Measurements from ENCODE around the gene FOXR2.

Gene FOXR2, protein sequence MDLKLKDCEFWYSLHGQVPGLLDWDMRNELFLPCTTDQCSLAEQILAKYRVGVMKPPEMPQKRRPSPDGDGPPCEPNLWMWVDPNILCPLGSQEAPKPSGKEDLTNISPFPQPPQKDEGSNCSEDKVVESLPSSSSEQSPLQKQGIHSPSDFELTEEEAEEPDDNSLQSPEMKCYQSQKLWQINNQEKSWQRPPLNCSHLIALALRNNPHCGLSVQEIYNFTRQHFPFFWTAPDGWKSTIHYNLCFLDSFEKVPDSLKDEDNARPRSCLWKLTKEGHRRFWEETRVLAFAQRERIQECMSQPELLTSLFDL

DNA sequence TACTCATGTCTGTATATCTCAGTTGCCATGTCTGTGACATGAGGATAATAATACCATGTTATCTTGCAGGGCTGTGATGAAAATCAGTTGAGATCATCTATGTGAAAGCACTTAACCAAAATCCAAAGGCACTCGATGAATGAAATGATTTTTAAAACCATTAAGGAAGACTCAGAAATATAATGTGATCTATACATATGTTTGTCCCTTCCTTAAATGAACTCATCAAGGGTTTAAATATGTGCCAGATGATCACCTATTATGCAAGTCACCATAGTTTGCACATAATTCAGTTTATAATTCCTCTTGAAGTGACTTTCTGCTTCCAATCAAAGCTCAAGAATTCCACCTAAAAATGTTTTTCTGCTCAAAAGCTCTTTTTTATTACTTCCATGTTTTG lies at the start of gene FOXR2:
Gene FOXR2, plus strand, starts transcription at position 301 of the 400 bp plus-strand sequence. CDS start 312 bp downstream, outside the sequence.
- no peak for DNase-seq

DNA sequence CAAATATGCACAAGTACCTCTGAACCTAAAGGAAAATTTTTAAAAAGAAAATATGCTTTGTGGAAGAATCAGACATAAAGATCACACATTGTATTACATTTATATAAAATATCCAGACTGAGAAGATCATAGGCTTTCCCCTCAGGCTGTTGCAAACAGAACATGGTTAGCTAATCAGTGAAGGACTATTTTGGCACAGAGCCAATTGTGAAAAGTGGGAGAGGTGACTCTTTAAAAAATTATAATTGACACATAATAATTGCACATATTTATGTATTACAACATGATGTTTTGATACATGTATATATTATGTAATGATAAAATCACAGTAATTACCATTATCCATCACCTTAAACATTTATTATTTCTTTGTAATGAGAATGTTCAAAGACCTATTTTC lies 44.1 kb upstream of the FOXR2 start:
- no peak for DNase-seq

DNA sequence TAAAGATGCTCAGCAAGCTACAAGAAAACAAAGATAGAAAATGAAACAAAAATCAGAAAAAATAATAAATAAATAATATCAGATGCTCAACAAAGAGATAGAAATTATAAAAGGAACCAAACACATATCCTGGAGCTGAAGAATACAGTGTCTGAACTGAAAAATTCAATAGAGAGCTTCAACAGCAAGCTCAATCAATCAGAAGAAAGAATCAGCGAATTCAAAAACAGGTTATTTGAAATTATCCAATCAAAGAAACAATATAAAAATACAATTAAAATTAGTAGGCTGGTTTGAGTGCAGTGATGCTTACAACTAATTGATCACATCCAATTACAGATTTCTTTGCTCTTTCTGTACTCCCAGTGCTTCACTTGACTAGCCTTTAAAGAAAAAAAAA lies 40.8 kb upstream of the FOXR2 start:
- no peak for DNase-seq

DNA sequence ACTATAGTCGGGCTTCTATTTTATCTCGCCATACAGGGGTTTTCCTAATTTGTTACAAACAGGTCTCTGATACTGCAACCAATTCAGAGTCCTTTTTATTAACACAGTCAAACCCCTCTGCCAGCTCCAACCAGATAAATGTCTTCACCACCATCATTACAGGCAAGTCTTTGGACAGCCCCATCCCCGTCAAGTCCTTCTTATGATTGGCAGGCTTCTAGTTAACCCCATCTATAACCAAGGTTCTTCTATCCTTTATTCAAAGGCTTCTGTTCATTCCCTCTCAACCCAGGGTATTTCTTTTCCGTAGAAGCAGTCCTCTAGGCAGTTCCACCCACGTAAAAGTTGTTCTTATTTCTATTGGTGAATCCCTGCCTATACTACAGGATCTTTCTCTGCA lies 29.9 kb upstream of the FOXR2 start:
- DNase-seq, result no peak

DNA sequence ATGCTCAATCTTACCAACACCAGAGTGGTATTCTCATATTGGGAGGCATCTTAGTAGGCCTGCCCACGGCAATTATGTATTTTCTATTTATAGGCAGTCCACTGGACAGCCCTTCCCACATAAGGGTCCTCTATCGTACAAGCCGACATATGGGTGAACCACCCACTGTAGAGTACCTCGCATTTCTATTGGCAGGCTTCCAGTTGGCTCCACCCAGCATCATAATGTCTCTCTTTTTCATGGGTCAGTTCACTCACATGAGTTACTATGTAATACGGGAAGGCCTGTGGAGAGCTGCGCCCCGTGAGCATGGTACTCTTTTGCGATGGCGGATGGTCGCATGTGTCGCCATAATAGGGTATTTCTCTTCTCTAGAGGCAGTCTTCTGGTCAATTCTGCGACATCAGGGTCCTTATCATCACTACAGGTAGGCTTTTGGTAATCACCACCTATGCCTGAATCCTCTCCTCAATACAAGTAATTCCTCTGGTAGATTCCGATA lies 29.4 kb upstream of the FOXR2 start:
- no peak for DNase-seq

DNA sequence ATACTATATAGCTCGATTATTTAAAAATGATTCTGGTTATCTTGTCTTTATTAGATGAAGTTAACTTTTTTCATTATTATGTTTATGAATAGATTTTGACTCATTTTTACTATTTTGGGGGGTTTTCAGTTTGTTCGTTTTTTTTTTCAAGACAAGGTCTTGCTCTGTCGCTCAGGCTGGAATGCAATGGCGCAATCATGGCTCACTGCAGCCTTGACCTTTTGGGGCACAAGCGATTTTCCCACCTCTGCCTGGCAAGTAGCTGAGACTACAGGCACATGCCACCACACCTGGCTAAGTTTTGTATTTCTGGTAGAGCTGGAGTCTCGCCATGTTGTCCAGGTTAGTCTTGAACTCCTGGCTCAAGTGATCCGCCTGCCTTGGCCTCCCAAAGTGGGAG lies 24.9 kb upstream of the FOXR2 start:
- DNase-seq, result no peak

DNA sequence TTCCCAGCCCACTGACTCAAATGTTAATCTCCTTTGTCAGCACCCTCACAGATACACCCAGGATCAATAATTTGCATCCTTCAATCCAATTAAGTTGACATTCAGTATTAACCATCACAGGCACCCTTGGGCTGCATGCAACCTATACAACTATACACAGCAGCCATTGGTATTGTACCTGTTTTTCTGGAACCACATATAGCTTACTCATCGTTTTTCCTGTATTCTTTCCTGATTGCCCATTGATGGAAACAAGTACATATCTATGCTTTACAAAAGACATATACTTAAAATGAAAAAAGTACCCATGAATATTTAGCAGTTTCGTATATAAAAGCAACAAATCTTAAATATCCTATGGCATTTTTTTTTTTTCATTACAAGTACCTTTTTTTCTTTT lies 3.7 kb upstream of the FOXR2 start:
- no peak for DNase-seq

DNA sequence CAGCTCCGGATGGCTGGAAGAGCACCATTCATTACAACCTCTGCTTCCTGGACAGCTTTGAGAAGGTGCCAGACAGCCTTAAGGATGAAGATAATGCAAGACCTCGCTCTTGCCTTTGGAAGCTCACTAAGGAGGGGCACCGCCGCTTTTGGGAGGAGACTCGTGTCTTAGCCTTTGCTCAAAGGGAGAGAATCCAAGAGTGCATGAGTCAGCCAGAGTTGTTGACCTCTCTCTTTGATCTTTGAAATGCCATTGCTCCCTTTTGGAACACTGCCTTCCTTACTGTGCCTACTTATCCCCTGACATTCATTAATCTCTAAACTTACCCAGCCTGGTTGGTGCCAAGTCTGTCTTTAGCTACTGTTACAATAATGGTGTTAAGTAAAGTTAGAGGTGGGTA lies 1.2 kb downstream of the FOXR2 start:
- DNase-seq, result no peak

DNA sequence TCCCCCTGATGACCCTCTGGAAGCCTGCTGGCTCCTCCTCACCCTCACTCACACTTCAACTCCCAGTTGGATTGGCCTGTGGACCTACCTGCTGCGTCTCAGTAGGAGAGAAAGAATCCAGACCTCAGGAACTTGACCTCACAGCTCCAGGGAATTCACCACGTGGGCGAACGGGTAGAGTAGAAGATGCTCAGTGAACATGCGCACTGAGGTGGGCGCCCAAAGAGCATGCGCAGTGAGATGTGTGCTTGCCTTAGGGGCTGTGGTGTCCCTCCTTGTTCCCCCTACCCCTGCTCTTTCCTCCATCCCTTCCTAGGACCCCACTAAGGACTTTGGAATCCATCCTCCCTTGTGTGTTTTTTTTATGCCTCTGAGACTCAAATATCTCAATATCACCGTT lies 12.9 kb downstream of the FOXR2 start:
- no peak for DNase-seq

DNA sequence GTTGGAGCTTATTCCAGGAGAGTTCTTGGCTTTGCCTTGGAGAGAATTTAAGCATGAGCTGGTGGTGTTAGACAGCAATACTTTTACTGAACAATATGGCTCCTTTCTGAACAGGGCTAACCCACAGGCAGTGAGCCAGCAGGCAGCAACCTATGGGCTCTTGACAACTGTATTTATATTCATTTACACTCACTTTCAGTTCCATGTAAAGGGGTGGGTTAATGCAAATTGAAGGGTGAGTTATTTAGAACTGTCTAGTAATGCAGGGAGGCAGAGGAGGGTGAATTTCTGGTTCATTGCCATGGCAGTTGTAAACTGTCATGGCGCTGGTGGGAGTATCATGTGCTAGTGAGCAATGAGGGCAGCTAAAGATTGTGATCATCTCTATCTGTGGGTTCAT lies 15.7 kb downstream of the FOXR2 start:
- no peak for DNase-seq

DNA sequence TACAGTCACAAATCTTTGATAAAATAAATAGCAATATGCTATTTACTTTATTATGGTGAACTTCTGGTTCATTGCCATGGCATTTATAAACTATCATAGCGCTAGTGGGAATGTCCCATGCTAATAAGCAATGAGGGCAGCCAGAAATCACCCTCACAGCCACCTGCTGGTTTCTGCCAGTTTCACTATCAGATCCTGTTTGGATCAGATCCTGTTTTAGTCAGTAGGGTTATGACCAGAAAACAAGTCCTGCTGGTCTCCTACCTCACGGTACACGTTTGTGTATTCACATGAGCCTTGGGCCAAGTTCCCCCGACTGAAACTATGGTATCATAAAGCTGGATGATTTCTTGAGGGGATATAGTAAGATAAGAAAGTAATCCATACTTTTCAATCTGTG lies 17.7 kb downstream of the FOXR2 start:
- no peak for DNase-seq

DNA sequence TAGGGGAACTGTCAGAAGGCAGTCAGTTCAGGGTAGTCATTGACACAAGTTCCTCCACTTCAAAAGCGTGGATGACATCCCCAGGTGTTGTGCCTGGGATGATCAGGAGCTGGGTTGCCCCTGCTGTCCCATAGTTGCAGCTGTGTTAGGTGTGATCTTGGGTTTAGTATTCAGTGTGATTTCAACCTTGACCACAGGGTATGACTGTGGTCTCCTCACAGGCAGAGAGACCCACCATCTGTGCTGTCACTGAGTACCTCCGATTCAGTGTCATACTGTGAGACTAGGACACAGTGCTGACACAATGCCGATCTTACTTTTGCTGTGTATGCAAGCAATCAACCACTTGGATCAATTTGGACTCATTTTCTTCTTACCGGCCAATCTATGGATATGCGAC lies 25.2 kb downstream of the FOXR2 start:
- no peak for DNase-seq

DNA sequence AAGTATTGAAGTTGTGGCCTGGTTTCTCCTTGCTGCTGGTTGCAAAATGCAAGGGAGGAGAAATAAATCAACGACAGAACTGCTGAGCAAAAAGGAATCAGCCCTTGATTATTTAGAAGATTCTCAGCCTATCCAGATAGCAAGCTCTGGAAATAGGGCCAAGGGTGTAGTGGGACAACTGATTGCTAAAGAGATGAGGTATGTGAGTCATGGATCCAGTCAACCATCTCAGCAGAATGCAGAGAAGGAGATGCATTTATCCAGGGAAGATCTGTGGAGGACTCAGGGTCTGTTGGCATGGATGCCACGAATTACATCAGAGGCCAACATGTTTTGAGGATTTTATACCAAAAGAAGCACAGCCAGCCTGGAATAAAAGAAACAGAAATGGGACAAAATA lies 36.7 kb downstream of the FOXR2 start:
- DNase-seq, result no peak

DNA sequence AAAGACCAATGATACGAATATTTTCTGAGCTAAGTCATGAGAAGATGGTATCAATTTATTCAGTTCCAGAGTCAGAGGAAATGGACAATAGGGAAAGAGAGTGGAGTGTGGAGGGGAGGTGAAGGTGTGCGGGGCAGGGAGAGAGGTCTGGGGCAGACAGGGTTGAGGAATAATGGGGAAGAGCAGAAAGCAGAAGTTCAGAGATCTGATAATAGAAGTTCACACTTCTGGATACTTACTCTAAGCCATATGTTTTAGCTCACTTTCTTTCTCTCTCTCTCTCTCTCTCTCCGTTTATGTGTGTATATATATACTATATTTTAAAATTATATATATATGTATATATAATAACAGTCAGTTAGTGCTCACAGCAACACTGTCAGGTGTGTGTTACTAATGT lies 40.4 kb downstream of the FOXR2 start:
- no peak for DNase-seq

DNA sequence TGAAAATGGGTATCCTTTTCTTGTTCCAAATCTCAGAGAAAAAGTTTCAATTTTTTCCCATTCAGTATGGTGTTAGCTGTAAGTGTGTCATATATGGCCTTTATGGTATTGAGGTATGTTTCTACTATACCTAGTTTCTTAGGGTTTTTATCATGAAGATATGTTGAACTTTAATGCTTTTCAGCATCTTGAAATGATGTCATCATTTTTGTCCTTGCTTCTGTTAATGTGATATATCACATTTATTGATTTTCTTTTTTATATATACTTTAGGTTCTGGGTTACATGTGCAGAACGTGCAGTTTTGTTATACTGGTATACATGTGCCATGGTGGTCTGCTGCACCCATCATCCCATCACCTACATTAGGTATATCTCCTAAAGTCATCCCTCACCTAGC lies 44.9 kb downstream of the FOXR2 start:
- DNase-seq, result no peak
